ACC112 (cell line): Measurements from ENCODE around the gene KANSL3.

Experiments used
- H2AFZ ChIP-seq: fragments of 200-600 bp; sonication (generic); one replicate; pipeline ENCODE4 v1.6.0; 2017; ENCODE audit warnings: antibody characterized with exemption, low read length; ENCODE audit not compliant: unreplicated experiment
- H3K27ac ChIP-seq: fragments of 200-600 bp; sonication (generic); 2 replicates; pipeline ENCODE4 v1.5.1; 2014; ENCODE audit warnings: low read depth, mild to moderate bottlenecking, antibody characterized with exemption, low read length, moderate library complexity
- H3K27me3 ChIP-seq: fragments of 200-600 bp; sonication (generic); 2 replicates; pipeline ENCODE4 v1.6.1; 2014; ENCODE audit warnings: mild to moderate bottlenecking, antibody characterized with exemption, low read length, moderate library complexity, mixed read lengths; ENCODE audit not compliant: insufficient read depth
- H3K36me3 ChIP-seq: fragments of 200-600 bp; sonication (generic); 2 replicates; pipeline ENCODE4 v1.6.1; 2016; ENCODE audit warnings: mild to moderate bottlenecking, antibody characterized with exemption, low read length, moderate library complexity, mixed read lengths; ENCODE audit not compliant: insufficient read depth
- H3K4me1 ChIP-seq: fragments of 200-600 bp; sonication (generic); one replicate; pipeline ENCODE4 v1.6.1; 2016; ENCODE audit warnings: low read length, mixed read lengths; ENCODE audit not compliant: insufficient read depth, unreplicated experiment, control insufficient read depth
- H3K4me3 ChIP-seq: fragments of 200-600 bp; sonication (generic); 2 replicates; pipeline ENCODE4 v1.5.1; 2014; ENCODE audit warnings: mild to moderate bottlenecking, low read depth, low read length
- H3K79me2 ChIP-seq: fragments of 200-600 bp; sonication (generic); one replicate; pipeline ENCODE4 v1.6.0; 2016; ENCODE audit warnings: low read length; ENCODE audit not compliant: control insufficient read depth, unreplicated experiment, insufficient read depth

Gene KANSL3

DNA sequence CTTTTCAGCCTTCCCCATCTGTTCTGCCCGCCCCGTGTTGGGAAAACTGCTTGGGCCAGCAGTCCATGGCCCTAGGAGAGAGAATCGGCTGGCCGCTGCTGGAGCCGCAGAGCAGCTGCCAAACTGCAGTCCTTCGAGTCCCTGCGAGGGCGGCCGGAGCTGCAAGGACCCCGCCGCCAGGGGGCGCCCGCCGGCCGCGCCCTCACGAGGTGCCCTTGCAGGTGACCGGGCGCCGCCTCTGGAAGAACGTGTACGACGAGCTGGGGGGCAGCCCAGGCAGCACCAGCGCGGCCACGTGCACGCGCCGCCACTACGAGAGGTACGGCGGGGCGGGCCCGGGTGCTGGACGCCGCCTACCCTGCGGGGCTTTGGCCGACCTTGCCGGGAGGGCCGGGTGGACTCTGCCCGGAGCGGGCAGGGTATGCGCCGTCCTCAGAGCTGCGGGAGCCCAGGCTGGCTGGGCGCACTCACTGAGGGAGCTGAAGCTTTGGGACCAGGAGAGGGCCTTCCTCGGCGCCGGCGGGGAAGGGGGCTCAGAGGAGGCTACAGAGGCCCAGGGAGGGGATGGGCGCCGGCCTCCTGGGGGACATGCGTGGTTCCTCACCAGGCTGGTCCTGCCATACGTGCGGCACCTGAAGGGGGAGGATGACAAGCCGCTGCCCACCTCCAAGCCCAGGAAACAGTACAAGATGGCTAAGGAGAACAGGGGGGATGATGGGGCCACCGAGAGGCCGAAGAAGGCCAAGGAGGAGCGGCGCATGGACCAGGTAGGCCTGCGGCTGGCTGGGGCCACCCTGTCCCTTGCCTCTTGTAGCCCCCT, 87.9 kb downstream of the KANSL3 start:
- no peaks in the 10 kb centered on the region for H3K27me3 ChIP-seq
- no peaks in the 10 kb centered on the region for H3K4me1 ChIP-seq
- no peaks in the 10 kb centered on the region for H3K79me2 ChIP-seq
- H2AFZ ChIP-seq = no peak overlapping the region
- no peaks in the 10 kb centered on the region for H3K36me3 ChIP-seq
- no peak overlapping the region for H3K27ac ChIP-seq
- no peak overlapping the region for H3K4me3 ChIP-seq

DNA sequence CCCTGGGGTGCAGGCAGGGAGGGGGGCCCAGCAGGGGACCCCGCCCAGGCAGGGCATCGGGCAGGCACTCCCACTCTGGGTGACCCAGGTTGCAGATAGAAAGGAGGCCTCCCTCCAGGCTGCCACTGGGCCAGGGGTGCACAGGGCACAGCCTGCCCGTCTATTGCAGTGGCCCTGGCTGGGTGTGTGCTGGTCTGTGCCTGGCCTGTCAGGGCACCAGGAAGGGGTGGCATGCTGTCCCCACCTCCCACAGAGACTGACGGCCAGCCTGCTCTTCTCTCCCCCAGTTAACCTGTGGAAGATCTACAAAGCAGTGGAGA, 88.7 kb downstream of the KANSL3 start:
- Histone ChIP-seq H3K27me3 (no peaks in the 10 kb centered on the region), H3K36me3 (no peaks in the 10 kb centered on the region), H3K4me1 (no peaks in the 10 kb centered on the region), H3K4me3 (no peak overlapping the region), H3K79me2 (no peaks in the 10 kb centered on the region), H2AFZ (no peak overlapping the region), H3K27ac (no peak overlapping the region)

DNA sequence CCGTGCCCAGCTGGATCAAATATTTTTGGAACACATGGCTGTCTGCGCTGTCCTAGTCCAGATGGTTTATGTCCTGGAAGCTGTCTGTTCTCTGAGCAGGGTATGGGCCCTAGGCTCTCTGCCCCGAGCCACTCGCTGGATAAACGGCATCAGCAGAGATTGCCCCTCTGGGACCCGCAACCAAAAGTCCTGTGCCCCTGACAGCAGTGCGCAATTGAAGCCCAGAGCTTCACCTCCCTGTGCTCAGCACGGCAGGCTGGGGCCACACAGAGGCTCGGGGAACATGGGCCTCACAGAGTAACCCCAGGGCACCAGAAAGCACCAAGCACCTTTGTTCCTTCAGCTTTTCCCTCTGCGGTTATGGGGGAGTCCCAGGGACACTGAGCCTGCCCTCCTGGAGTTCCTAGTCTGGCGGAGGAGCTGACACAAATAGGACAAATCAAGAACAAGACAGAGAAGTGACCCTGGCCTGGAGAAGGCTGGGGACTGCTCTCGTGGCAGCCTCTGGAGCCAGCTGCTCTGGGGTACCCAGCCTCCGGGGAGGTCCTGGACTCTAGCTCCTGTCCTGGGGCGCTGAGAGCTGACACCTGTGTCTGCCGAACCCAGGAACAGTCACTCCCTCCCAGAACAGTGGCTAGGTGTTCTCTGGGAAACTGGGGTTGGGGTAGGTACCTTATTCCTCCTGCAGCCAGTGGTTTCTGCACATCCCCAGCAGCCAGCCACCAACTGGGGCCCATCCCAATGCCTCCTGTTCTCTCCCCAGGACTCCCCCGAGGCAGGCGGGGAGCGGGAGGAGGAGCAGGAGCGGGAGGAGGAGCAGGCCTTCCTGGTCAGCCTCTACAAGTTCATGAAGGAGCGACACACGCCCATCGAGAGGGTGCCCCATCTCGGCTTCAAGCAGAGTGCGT, 89.3 kb downstream of the KANSL3 start:
- H3K4me3 ChIP-seq = no peak overlapping the region
- H3K4me1 ChIP-seq = no peaks in the 10 kb centered on the region
- no peak overlapping the region for H3K27ac ChIP-seq
- H3K36me3 ChIP-seq = no peaks in the 10 kb centered on the region
- no peak overlapping the region for H2AFZ ChIP-seq
- H3K27me3 ChIP-seq = no peaks in the 10 kb centered on the region
- H3K79me2 ChIP-seq = no peaks in the 10 kb centered on the region

DNA sequence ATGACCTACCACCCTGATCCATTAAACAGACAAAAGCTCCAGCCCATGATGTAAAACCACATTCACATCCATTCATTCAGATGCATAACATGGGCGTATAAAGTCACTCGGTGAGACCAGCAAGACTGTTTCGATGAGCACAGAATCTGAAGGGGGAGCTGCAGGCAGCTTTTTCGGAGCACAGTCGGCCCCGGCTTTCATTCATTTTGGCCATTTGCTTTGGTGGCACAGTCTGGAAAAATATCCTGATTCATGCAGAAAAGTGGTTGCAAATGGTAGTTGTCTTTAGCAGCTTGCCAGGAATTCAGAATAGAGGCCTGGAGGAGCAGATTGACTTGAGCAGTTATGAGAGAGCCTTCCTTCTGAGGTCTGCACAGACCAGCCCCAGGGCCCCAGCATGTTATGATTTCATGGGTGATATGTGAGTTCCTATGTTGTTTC, 90.4 kb downstream of the KANSL3 start:
- no peaks in the 10 kb centered on the region for H3K79me2 ChIP-seq
- H3K27ac ChIP-seq = no peak overlapping the region
- H3K4me1 ChIP-seq = no peaks in the 10 kb centered on the region

DNA sequence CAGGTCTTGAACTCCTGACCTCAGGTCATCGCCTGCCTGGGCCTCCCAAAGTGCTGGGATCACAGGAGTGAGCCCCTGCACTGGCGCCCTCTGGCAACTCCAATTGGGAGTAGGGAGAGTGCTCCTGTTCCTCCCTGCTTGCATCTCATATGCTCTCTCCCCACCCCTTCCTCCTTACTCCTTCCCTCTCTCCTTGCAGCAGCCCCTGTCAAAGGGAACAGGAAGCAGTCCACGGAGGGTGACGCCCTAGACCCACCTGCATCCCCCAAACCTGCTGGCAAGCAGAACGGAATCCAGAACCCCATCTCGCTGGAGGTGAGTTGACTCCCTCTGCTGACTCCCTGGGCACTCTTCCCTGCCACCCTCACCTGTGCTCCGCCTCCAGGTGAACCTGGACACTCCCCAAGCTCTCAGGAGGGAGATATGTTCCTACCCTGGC, 90.9 kb downstream of the KANSL3 start:
- Histone ChIP-seq H2AFZ (no peak overlapping the region), H3K36me3 (no peaks in the 10 kb centered on the region), H3K4me1 (no peaks in the 10 kb centered on the region), H3K27ac (no peak overlapping the region), H3K79me2 (no peaks in the 10 kb centered on the region), H3K4me3 (no peak overlapping the region), H3K27me3 (no peaks in the 10 kb centered on the region)

More for the DNA sequence above, 90.4 kb downstream of the KANSL3 start:
- no peaks in the 10 kb centered on the region for H3K36me3 ChIP-seq
- H3K27me3 ChIP-seq = no peaks in the 10 kb centered on the region
- H2AFZ ChIP-seq = no peak overlapping the region
- no peak overlapping the region for H3K4me3 ChIP-seq

DNA sequence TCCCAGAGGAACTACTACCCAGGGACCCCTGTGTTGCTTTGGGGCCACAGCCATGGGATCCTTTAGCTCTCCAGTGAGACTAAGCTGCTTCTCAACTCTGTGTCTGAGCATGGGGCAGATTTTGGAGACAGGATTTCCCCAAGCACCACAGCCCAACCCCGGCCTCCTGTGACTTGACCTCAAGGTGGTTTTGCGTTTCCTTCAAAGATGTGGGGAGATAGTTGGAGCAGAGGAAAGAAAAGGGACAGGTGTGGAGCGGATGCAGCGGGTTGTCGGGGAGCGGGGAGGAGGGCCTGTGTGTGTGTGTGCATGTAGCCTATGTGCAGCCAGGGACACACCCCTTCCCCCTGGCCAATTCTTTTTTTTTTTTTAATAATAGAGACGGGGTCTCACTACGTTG, 91.3 kb downstream of the KANSL3 start:
- Histone ChIP-seq H3K36me3 (no peaks in the 10 kb centered on the region), H3K27ac (no peak overlapping the region), H3K79me2 (no peaks in the 10 kb centered on the region), H2AFZ (no peak overlapping the region), H3K27me3 (no peaks in the 10 kb centered on the region), H3K4me1 (no peaks in the 10 kb centered on the region), H3K4me3 (no peak overlapping the region)

DNA sequence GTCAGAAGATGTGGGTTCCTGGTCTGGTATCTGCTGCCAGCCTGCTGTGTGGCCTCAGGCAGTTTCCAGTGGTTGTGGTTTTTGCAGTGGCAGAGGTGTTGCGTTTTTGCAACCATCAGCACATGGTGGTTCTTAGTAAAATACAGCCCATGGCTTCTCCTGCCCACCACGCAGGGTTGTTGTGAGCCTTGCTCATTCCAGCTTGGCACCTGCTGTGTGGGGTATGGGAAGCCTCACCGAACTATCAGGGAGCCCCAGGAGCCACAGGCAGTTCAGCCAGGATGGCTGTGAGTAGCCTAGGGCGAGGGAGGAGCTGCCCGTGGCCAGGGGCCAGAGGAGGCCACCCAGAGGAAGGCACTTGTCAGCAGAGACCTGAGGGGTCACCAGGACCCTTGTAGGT, 91.8 kb downstream of the KANSL3 start:
- no peaks in the 10 kb centered on the region for H3K36me3 ChIP-seq
- no peaks in the 10 kb centered on the region for H3K4me1 ChIP-seq
- H2AFZ ChIP-seq = no peak overlapping the region
- no peaks in the 10 kb centered on the region for H3K27me3 ChIP-seq
- no peak overlapping the region for H3K4me3 ChIP-seq
- no peak overlapping the region for H3K27ac ChIP-seq
- H3K79me2 ChIP-seq = no peaks in the 10 kb centered on the region
